Mesothelial cell of epicardium (in vitro differentiated cells): ENCODE data around the gene DTNB. TPM values are rescaled to one million over a fixed set of nuclear protein-coding genes. Genes with fewer than 3 reads are reported as not detected.

ENCODE experiments used
- DNase-seq, 2 experiments: peaks; one replicate each; pipeline ENCODE4 v3.0.0; 2021; ENCODE audit warnings: low spot score in 2 of 2; ENCODE audit not compliant: unreplicated experiment in 2 of 2
- H3K27ac Mint-ChIP-seq: 2 replicates; pipeline ENCODE4 v1.8.0; 2021; ENCODE audit warnings: mixed read lengths
- H3K27me3 Mint-ChIP-seq: 2 replicates; pipeline ENCODE4 v1.8.0; 2021; ENCODE audit warnings: low read depth, mixed read lengths
- H3K36me3 Mint-ChIP-seq: 2 replicates; pipeline ENCODE4 v1.8.0; 2021; ENCODE audit warnings: mixed read lengths
- H3K4me1 Mint-ChIP-seq: 2 replicates; pipeline ENCODE4 v1.8.0; 2021; ENCODE audit warnings: mixed read lengths
- H3K4me3 Mint-ChIP-seq: 2 replicates; pipeline ENCODE4 v1.8.0; 2021; ENCODE audit warnings: mild to moderate bottlenecking, moderate library complexity, mixed read lengths
- H3K9me3 Mint-ChIP-seq: 2 replicates; pipeline ENCODE4 v1.8.0; 2021; ENCODE audit warnings: mixed read lengths
- total RNA-seq: library from RNA; stranded (reverse); gene quantifications from 3 replicates; pipeline ENCODE4 v1.2.1, GENCODE V29; 2021
- TF ChIP-seq, protein P1 (sequence below): fragments of 200-600 bp; sonication (generic); IDR thresholded peaks from one replicate; pipeline ENCODE4 v1.5.0; 2021; ENCODE audit warnings: antibody characterized with exemption; ENCODE audit not compliant: unreplicated experiment

DTNB gene
- total RNA-seq, 1 donor from 2014 or later: 36.3 TPM

- no peak for DNase-seq
- no peak overlapping the region for H3K27ac Mint-ChIP-seq
- peaks cover 16% of the 10 kb centered on the region for H3K36me3 Mint-ChIP-seq
- H3K4me1 Mint-ChIP-seq: peaks cover 2% of the 10 kb centered on the region
- TF ChIP-seq, protein P1, sequence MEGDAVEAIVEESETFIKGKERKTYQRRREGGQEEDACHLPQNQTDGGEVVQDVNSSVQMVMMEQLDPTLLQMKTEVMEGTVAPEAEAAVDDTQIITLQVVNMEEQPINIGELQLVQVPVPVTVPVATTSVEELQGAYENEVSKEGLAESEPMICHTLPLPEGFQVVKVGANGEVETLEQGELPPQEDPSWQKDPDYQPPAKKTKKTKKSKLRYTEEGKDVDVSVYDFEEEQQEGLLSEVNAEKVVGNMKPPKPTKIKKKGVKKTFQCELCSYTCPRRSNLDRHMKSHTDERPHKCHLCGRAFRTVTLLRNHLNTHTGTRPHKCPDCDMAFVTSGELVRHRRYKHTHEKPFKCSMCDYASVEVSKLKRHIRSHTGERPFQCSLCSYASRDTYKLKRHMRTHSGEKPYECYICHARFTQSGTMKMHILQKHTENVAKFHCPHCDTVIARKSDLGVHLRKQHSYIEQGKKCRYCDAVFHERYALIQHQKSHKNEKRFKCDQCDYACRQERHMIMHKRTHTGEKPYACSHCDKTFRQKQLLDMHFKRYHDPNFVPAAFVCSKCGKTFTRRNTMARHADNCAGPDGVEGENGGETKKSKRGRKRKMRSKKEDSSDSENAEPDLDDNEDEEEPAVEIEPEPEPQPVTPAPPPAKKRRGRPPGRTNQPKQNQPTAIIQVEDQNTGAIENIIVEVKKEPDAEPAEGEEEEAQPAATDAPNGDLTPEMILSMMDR: no peak
- no peaks in the 10 kb centered on the region for H3K27me3 Mint-ChIP-seq
- H3K9me3 Mint-ChIP-seq: peaks cover 8% of the 10 kb centered on the region
- no peak overlapping the region for H3K4me3 Mint-ChIP-seq
Measured at GRCh38 chr2:25654801-25655200, 18.6 kb downstream of the DTNB start.

DNA sequence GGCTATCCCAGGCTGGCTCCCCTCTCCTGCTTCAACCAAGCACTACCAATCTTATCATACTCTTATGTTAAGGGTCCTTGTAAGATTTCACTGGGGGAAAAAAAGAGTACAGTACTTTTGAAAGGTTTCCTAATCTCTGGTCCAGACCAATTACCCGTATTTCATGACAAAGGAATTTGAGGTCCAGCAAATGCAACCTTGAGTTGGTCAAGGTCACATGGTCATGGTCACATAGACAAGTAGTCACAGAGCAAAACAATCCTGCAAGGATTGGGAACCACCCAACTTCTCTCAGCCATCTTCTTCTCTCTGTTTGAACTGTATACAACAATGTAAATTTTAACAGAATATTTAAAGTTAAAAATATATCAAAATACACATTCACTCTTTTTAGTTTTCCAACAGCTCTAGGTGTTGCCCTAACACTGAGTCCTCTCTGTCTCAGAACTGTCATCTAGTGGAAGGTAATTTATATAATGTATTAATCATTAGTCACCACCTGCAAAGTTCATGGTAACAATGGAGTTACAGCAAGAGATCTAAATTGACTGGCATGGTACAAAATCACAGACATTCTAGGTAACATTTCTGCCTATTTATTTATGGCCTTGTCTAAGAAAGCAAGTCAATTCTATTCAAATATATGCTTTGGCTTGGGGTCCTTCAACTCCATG is 21.5 kb downstream of the DTNB start:
- no peak for DNase-seq
- TF ChIP-seq, protein P1: no peak
- Mint-ChIP-seq H3K9me3 (no peaks in the 10 kb centered on the region), H3K4me3 (no peak overlapping the region), H3K27ac (no peak overlapping the region), H3K36me3 (peaks cover 17% of the 10 kb centered on the region), H3K4me1 (peaks cover 2% of the 10 kb centered on the region), H3K27me3 (no peaks in the 10 kb centered on the region)

DNA sequence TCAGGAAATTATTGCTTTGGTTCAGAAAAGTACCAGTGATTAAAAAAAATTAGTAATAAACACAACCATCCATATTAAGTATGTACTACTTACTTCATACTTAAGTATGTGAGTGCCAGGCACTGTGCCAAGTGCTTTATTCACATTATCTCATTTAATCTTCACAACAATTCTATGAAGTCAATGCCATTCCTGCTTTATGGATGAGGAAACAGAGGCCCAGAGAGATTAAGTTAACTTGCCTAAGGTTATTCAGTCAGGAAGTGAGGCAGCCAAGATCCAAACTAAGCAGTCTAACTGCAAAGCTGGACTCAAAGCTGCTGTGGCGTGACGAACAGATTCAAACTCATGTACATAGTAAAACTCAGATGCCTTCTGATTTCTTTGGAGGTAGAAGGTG is 22.3 kb downstream of the DTNB start:
- Mint-ChIP-seq H3K27ac (no peak overlapping the region), H3K4me1 (peaks cover 2% of the 10 kb centered on the region), H3K9me3 (no peaks in the 10 kb centered on the region), H3K36me3 (peaks cover 17% of the 10 kb centered on the region), H3K27me3 (no peaks in the 10 kb centered on the region), H3K4me3 (no peak overlapping the region)
- TF ChIP-seq, protein P1: no peak
- DNase-seq: no peak

GRCh38 chr2:25650256-25650655 is 23.1 kb downstream of the DTNB start:
- H3K4me3 Mint-ChIP-seq: no peak overlapping the region

GRCh38 chr2:25649786-25650185 is 23.6 kb downstream of the DTNB start:
- H3K4me1 Mint-ChIP-seq: peaks cover 2% of the 10 kb centered on the region
- no peak overlapping the region for H3K27ac Mint-ChIP-seq
- TF ChIP-seq, protein P1: no peak
- no peak overlapping the region for H3K4me3 Mint-ChIP-seq
- no peaks in the 10 kb centered on the region for H3K27me3 Mint-ChIP-seq
- DNase-seq: no peak
- H3K9me3 Mint-ChIP-seq: no peaks in the 10 kb centered on the region
- H3K36me3 Mint-ChIP-seq: peaks cover 17% of the 10 kb centered on the region

More at GRCh38 chr2:25650256-25650655, 23.1 kb downstream of the DTNB start:
- Mint-ChIP-seq H3K27me3 (no peaks in the 10 kb centered on the region), H3K36me3 (peaks cover 17% of the 10 kb centered on the region), H3K27ac (no peak overlapping the region), H3K4me1 (peaks cover 2% of the 10 kb centered on the region), H3K9me3 (no peaks in the 10 kb centered on the region)
- TF ChIP-seq, protein P1: no peak
- no peak for DNase-seq

DNA sequence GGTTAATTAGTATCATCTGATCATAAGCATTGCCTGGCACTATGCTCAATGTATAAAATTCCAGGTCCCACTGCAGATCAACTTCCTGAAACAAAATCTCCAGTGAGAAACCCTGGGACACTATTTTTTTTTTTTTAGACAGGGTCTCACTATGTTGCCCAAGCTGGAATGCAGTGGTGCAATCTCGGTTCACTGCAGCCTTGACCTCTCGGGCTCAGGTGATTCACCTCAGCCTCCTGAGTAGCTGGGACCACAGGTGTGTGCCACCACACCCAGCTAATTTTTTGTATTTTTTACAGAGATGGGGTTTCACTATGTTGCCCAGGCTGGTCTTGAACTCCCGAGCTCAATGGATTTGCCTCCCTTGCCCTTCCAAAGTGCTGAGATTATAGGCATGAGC is 31.1 kb downstream of the DTNB start:
- Mint-ChIP-seq H3K27me3 (no peaks in the 10 kb centered on the region), H3K9me3 (no peaks in the 10 kb centered on the region), H3K36me3 (peaks cover 17% of the 10 kb centered on the region), H3K4me3 (no peak overlapping the region), H3K4me1 (no peaks in the 10 kb centered on the region), H3K27ac (no peak overlapping the region)
- TF ChIP-seq, protein P1: no peak
- DNase-seq: no peak
